GM12878 (cell line): ENCODE measurements around the gene PIP4K2A. TPM values are rescaled to one million over a fixed set of nuclear protein-coding genes. Genes with fewer than 3 reads are reported as not detected.

Experiments
- ATAC-seq: fragments of 200-7000 bp; cut with Tn5 transposase; 3 replicates; pipeline ENCODE4 v1.9.1; 2020; ENCODE audit warnings: mild to moderate bottlenecking, moderate library complexity
- BruUV-seq: library from RNA; stranded (reverse); fragments of 400-500 nt; replicated peaks from 2 replicates; lab custom pipeline; 2021; lab: Mats Ljungman, UMichigan
- CTCF ChIA-PET: fragments of 300-600 bp; sonication (Branson Sonifier 250); formaldehyde crosslinking; extraction: SDS; loops from one replicate; lab custom pipeline; 2021; ENCODE audit warnings: inconsistent platforms; lab: Yijun Ruan, JAX
- POLR2A ChIA-PET: fragments of 350-600 bp; formaldehyde crosslinking; extraction: SDS; loops from one replicate; lab custom pipeline; 2021; ENCODE audit warnings: inconsistent platforms; lab: Charles Lee
- RAD21 ChIA-PET: fragments of 300-600 bp; sonication (Branson Sonifier 250); formaldehyde crosslinking; loops from one replicate; lab custom pipeline; 2023; ENCODE audit warnings: antibody characterized with exemption; ENCODE audit not compliant: unreplicated experiment; lab: Charles Lee
- SMC1A ChIA-PET: fragments of 300-600 bp; sonication (Branson Sonifier 250); formaldehyde crosslinking; loops from one replicate; lab custom pipeline; 2023; ENCODE audit not compliant: unreplicated experiment, uncharacterized antibody; lab: Charles Lee
- DNase-seq: peaks from one replicate; pipeline ENCODE4 v3.0.0-alpha.2; 2011; ENCODE audit warnings: low read depth, low spot score
- FAIRE-seq: peaks from 3 replicates; lab custom pipeline; 2011; peaks lifted over from hg19 to GRCh38; lab: Jason Lieb, UNC
- H2AFZ ChIP-seq: 2 replicates; pipeline ENCODE4 v1.6.0; 2011; ENCODE audit warnings: low read depth, low read length, control low read depth; ENCODE audit not compliant: control insufficient read depth
- H3K27ac ChIP-seq: 2 replicates; pipeline ENCODE4 v1.5.1; 2011; ENCODE audit warnings: control low read depth; ENCODE audit not compliant: control insufficient read depth, insufficient read depth
- H3K27me3 ChIP-seq, 2 experiments: replicated peaks in 1 of 2; 2 replicates each; pipeline versions ENCODE4 v1.6.0 to v1.6.1; 2011; ENCODE audit warnings: low read length in 1 of 2; ENCODE audit not compliant: control insufficient read depth in 2 of 2, insufficient read depth in 2 of 2
- H3K36me3 ChIP-seq, 2 experiments: 2 replicates each; pipeline ENCODE4 v1.5.1; 2011; ENCODE audit warnings: low read length in 1 of 2; ENCODE audit not compliant: control insufficient read depth in 2 of 2, insufficient read depth in 2 of 2
- H3K4me1 ChIP-seq: 2 replicates; pipeline ENCODE4 v1.6.1; 2011; ENCODE audit warnings: mild to moderate bottlenecking, low read length, moderate library complexity, mixed read lengths; ENCODE audit not compliant: control insufficient read depth, insufficient read depth
- H3K4me2 ChIP-seq: 2 replicates; pipeline ENCODE4 v1.6.0; 2011; ENCODE audit warnings: control low read depth; ENCODE audit not compliant: control insufficient read depth, insufficient read depth
- H3K4me3 ChIP-seq: fragments of 200-600 bp; sonication (generic); 2 replicates; pipeline ENCODE4 v1.5.1; 2016
- H3K79me2 ChIP-seq: 2 replicates; pipeline ENCODE4 v1.6.0; 2011; ENCODE audit warnings: low read length; ENCODE audit not compliant: control insufficient read depth, insufficient read depth
- H3K9ac ChIP-seq: 2 replicates; pipeline ENCODE4 v1.8.0; 2011; ENCODE audit warnings: low read length, control low read depth, mixed read lengths; ENCODE audit not compliant: control insufficient read depth, insufficient read depth
- H3K9me3 ChIP-seq: replicated peaks from 3 replicates; pipeline ENCODE4 v1.5.1; 2011; ENCODE audit warnings: mild to moderate bottlenecking, low read length; ENCODE audit not compliant: control insufficient read depth, insufficient read depth
- H4K20me1 ChIP-seq: 2 replicates; pipeline ENCODE4 v1.6.0; 2011; ENCODE audit not compliant: control insufficient read depth, insufficient read depth
- WGBS: methylation state at CpG from one replicate; pipeline ENCODE4 v1.1.6; 2016; ENCODE audit warnings: low lambda C conversion rate; ENCODE audit not compliant: insufficient replicate concordance, insufficient coverage; ENCODE audit errors: missing lambda C conversion rate; 5-methylcytosine and 5-hydroxymethylcytosine counted together
- in situ Hi-C: fragments of 300-500 bp; cut with MboI; formaldehyde crosslinking; loops from 9 replicates; pipeline ENCODE4 v1.14.3; 2018; ENCODE audit warnings: mixed read lengths
- intact Hi-C: fragments of 100-400 bp; cut with micrococcal nuclease; formaldehyde crosslinking; loops from one replicate; pipeline ENCODE4 v1.14.2; 2022; ENCODE audit not compliant: unreplicated experiment
- polyA plus RNA-seq, 11 experiments: library from polyadenylated mRNA; depleted of rRNA in 4 of 11; unstranded in 6 of 11; stranded (reverse) in 5 of 11; fragments of >200 nt; fragmentation: Nextera tagmentation in 4 of 11; fragmentation: Illumina TruSeq in 1 of 11; extraction: Ambion mirVana in 4 of 11; extraction: Trizol in 1 of 11; gene quantifications; 1 replicate in 1 of 11; 2 replicates in 10 of 11; pipeline versions ENCODE4 v1.2.1 to v1.2.3, GENCODE V29; 2011 to 2016; ENCODE audit warnings: inconsistent platforms in 2 of 11, missing spikeins in 2 of 11, low read depth in 1 of 11
- total RNA-seq, 4 experiments: library from RNA; depleted of rRNA in 3 of 4; stranded (reverse); fragments of >200 nt in 3 of 4; fragmentation: Illumina TruSeq in 1 of 4; extraction: Trizol in 1 of 4; gene quantifications; 2 replicates each; pipeline versions ENCODE4 v1.2.1 to v1.2.3, GENCODE V29; 2013 to 2021
- TF ChIP-seq, protein P1 (sequence below): fragments of 450-650 bp; IDR thresholded peaks from 2 replicates; pipeline ENCODE4 v1.6.1; 2017; ENCODE audit warnings: mild to moderate bottlenecking, moderate library complexity

PIP4K2A gene
- total and polyA plus RNA-seq, 10 of the 15 experiments (the other 5 are each of a cell fraction or from before 2014, with no cell fraction given) = 54.3 to 139 (median 84.4) TPM

DNA sequence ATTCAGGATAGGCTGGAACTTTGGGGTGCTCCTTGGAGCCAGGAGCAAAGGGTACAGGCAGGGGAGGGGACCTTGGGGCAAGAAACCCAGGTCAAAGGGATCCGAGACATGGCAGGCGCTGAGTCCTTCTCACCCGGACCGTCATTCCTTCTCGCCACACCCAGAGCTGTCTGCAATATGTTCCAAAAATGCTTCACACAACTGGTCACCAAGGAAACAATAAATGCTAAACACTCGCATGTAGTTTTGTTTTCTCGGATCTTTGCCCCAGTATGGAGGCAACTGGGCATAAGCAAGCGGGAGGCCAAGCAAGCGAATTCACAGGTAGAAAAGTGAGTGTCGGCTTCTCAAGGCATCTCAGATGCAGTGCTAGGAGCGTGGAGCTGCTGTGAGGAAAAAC lies 80.8 kb downstream of the PIP4K2A start:
- H3K9ac ChIP-seq = no peak overlapping the region
- H3K4me1 ChIP-seq = peaks cover 46% of the 10 kb centered on the region

More for the DNA sequence above, 80.8 kb downstream of the PIP4K2A start:
- FAIRE-seq (no peak), ATAC-seq (no peak), DNase-seq (no peak)
- in situ Hi-C loops = no loop called here
- 98% methylated on average over 11 of the region's 11 CpGs for WGBS
- Histone ChIP-seq H2AFZ (no peak overlapping the region), H4K20me1 (no peaks in the 10 kb centered on the region), H3K79me2 (peaks cover 92% of the 10 kb centered on the region), H3K4me3 (no peak overlapping the region), H3K27me3 (no peaks in the 10 kb centered on the region), H3K4me2 (no peak overlapping the region), H3K36me3 (peaks cover 0 to 5% of the 10 kb centered on the region in 2 experiments; a peak in 1 of 4 replicates), H3K9me3 (no peaks in the 10 kb centered on the region), H3K27ac (no peak overlapping the region)
- ChIA-PET POLR2A (interaction anchor here (0.6 to 6.5 kb wide), 4 partner anchors 10 to 631 kb away, joined by 4 to 82 read pairs (median 10); no protein-coding TSS in a partner anchor), RAD21 (interaction anchor here (0.7 to 8.8 kb wide), 3 partner anchors 14 to 29 kb away, joined by 3 to 99 read pairs (median 3); no protein-coding TSS in a partner anchor), SMC1A (interaction anchor here (2.5 to 8.8 kb wide), 5 partner anchors 12 to 34 kb away, joined by 16 to 172 read pairs (median 61); no protein-coding TSS in a partner anchor), CTCF (interaction anchor here (1.3 to 6.8 kb wide), 2 partner anchors 12 to 21 kb away, joined by 3 to 72 read pairs; no protein-coding TSS in a partner anchor)
- no TSS peak for BruUV-seq
- TF ChIP-seq, protein P1, sequence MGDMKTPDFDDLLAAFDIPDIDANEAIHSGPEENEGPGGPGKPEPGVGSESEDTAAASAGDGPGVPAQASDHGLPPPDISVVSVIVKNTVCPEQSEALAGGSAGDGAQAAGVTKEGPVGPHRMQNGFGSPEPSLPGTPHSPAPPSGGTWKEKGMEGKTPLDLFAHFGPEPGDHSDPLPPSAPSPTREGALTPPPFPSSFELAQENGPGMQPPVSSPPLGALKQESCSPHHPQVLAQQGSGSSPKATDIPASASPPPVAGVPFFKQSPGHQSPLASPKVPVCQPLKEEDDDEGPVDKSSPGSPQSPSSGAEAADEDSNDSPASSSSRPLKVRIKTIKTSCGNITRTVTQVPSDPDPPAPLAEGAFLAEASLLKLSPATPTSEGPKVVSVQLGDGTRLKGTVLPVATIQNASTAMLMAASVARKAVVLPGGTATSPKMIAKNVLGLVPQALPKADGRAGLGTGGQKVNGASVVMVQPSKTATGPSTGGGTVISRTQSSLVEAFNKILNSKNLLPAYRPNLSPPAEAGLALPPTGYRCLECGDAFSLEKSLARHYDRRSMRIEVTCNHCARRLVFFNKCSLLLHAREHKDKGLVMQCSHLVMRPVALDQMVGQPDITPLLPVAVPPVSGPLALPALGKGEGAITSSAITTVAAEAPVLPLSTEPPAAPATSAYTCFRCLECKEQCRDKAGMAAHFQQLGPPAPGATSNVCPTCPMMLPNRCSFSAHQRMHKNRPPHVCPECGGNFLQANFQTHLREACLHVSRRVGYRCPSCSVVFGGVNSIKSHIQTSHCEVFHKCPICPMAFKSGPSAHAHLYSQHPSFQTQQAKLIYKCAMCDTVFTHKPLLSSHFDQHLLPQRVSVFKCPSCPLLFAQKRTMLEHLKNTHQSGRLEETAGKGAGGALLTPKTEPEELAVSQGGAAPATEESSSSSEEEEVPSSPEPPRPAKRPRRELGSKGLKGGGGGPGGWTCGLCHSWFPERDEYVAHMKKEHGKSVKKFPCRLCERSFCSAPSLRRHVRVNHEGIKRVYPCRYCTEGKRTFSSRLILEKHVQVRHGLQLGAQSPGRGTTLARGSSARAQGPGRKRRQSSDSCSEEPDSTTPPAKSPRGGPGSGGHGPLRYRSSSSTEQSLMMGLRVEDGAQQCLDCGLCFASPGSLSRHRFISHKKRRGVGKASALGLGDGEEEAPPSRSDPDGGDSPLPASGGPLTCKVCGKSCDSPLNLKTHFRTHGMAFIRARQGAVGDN = no peak
- intact Hi-C loops = loop anchor here (5.0 kb wide), 1 partner anchor 36 kb away; no protein-coding TSS in a partner anchor
